GM18498 (cell line): ENCODE measurements around the gene CEBPE.

Experiments used
- ATAC-seq: cut with Tn5 transposase; IDR thresholded peaks from one replicate; pipeline ENCODE4 v1.9.1; 2021; ENCODE audit warnings: mild to moderate bottlenecking, moderate library complexity; ENCODE audit not compliant: unreplicated experiment

The CEBPE gene

GRCh38 chr14:23145794-23146350, 26.8 kb upstream of the CEBPE start:
- ATAC-seq: no peak

GRCh38 chr14:23143911-23144310, 24.9 kb upstream of the CEBPE start:
- no peak for ATAC-seq

GRCh38 chr14:23142826-23143225, 23.8 kb upstream of the CEBPE start:
- no peak for ATAC-seq

- no peak for ATAC-seq
Observed at GRCh38 chr14:23141706-23142444, 22.8 kb upstream of the CEBPE start.

- no peak for ATAC-seq
Observed at GRCh38 chr14:23140371-23140770, 21.3 kb upstream of the CEBPE start.

- ATAC-seq: no peak
Observed at GRCh38 chr14:23139874-23140273, 20.8 kb upstream of the CEBPE start.

- ATAC-seq: no peak
Observed at GRCh38 chr14:23137813-23138535, 18.9 kb upstream of the CEBPE start.

GRCh38 chr14:23137192-23137812, 18.2 kb upstream of the CEBPE start:
- no peak for ATAC-seq

GRCh38 chr14:23136566-23137133, 17.6 kb upstream of the CEBPE start:
- ATAC-seq: no peak

GRCh38 chr14:23132970-23133369, 13.9 kb upstream of the CEBPE start:
- no peak for ATAC-seq

GRCh38 chr14:23131482-23131881, 12.4 kb upstream of the CEBPE start:
- no peak for ATAC-seq

GRCh38 chr14:23130871-23131270, 11.8 kb upstream of the CEBPE start:
- ATAC-seq: no peak

- ATAC-seq: no peak
Observed at GRCh38 chr14:23129759-23130316, 10.8 kb upstream of the CEBPE start.

- no peak for ATAC-seq
Observed at GRCh38 chr14:23128969-23129758, 10.1 kb upstream of the CEBPE start.

GRCh38 chr14:23127861-23128260, 8.8 kb upstream of the CEBPE start:
- no peak for ATAC-seq

GRCh38 chr14:23126548-23127278, 7.7 kb upstream of the CEBPE start:
- no peak for ATAC-seq

- no peak for ATAC-seq
Observed at GRCh38 chr14:23125933-23126524, 7.0 kb upstream of the CEBPE start.

GRCh38 chr14:23125011-23125410, 6.0 kb upstream of the CEBPE start:
- ATAC-seq: no peak

- no peak for ATAC-seq
Observed at GRCh38 chr14:23124337-23124954, 5.4 kb upstream of the CEBPE start.
